GM18951 (cell line): ENCODE results near the gene SMOC2.

ENCODE experiments used
- POLR2A ChIP-seq: IDR thresholded peaks from 4 replicates; pipeline ENCODE4 v1.6.1; 2011; ENCODE audit warnings: mild to moderate bottlenecking; ENCODE audit not compliant: insufficient read length, insufficient read depth; ENCODE audit errors: extremely low read depth
- in situ Hi-C: fragments of 300-500 bp; cut with MboI; formaldehyde crosslinking; loops from one replicate; pipeline ENCODE4 v1.12.0; 2022; ENCODE audit warnings: low sequenced_read_pairs, mixed read lengths, inconsistent platforms; ENCODE audit not compliant: unreplicated experiment

The SMOC2 gene

DNA sequence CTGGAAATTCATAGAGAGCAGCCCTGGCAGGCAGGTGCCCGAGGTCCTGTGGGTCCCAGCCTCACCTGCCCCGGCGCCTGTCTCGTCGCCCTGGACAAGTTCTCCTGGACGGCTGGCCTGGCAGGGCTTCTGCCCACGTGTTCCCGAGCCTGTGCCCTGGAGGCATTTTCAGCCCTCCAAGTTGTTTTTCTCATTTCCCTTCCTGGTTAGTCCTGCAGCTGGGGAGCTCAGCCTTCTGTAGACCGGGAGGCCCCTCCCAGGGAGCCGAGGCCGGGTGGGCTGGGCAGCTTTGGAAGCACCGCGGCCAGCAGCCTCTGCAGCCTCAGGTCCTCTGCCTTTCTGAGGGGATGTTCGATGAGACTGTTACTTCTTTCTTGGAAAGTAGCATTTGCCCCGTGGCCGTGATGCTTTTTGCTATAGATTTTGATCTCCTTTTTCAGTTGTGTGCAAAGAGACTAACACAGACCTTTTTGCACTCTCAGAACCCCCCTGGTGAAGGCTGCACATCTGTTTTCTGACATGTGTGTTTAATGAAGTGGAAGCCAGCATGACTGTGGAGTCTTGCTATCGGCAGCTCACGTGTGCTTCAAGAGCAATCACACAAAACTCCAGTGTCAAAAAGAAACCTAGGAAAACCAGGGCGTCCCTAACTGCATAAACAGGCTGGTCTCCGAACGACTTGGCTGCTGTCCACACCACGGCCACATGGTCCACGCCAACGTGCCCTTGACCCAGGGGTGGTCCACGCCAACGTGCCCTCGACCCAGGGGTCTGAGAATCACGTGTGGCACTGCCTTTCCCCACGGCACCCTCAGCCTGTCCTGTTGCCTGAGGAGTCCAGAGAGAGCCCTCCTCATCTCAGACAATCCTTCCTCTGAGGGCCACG lies 207.5 kb downstream of the SMOC2 start:
- in situ Hi-C loops = no loop called here

GRCh38 chr6:168649209-168649608 lies 208.2 kb downstream of the SMOC2 start:
- TF ChIP-seq POLR2A = no peak
- in situ Hi-C loops = no loop called here

More for the DNA sequence above, 207.5 kb downstream of the SMOC2 start:
- TF ChIP-seq POLR2A = no peak

- no peak for TF ChIP-seq POLR2A
- in situ Hi-C loops = no loop called here
These were observed 209.7 kb downstream of the SMOC2 start for GRCh38 chr6:168650671-168651111.

DNA sequence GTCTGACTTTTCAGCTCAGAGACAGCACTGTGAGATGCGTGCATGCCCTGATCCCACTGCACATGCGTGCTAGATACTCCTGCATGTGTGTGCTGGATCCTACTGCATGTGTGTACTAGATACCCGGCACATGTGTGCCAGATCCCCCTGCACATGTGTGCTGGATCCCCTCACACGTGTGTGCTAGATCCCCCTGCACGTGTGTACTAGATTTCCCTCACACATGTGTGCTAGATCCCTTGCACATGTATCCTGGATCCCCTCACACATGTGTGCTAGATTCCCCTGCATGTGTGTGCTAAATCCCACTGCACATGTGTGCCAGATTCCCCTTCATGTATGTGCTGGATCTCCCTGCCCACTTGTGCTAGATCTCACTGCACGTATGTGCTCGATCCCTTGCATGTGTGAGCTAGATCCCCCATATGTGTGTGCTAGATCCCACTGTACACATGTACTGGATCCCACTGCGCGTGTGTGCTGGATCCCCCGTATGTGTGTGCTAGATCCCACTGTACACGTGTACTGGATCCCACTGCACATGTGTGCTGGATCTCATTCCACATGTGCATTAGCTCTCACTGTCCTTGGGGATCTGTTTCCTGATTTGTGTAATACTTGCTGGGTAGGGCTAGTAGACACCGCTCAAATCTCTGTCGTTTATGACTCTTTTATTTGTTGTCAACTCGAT lies 214.6 kb downstream of the SMOC2 start:
- in situ Hi-C loops = no loop called here

GRCh38 chr6:168658059-168658458 lies 217.1 kb downstream of the SMOC2 start:
- TF ChIP-seq POLR2A = no peak
- in situ Hi-C loops = no loop called here

More for the DNA sequence above, 214.6 kb downstream of the SMOC2 start:
- TF ChIP-seq POLR2A = no peak

GRCh38 chr6:168660400-168660945 lies 219.5 kb downstream of the SMOC2 start:
- TF ChIP-seq POLR2A = no peak
- in situ Hi-C loops = no loop called here

GRCh38 chr6:168662301-168662936 lies 221.4 kb downstream of the SMOC2 start:
- in situ Hi-C loops = no loop called here
- TF ChIP-seq POLR2A = no peak

- in situ Hi-C loops = no loop called here
- no peak for TF ChIP-seq POLR2A
These were observed 222.1 kb downstream of the SMOC2 start for GRCh38 chr6:168663041-168663440.

DNA sequence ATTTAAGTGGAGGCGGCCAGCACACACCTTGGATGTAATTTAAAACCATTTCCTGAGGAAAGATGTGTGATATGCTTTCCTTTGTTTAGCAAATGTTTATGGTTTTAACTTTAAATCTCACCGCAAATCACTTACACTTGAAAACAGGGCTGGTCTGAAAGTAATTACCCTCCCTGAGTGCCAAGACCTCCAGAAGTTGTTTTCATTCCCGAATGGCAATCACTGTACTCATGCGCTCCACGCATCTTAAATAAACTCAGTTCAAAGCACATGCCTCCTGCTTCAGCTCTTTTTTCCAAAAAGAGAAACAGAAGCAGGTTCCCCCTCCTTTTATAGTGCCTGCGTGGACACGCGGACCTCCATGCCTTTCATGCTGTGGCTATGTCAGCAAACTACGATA lies 224.0 kb downstream of the SMOC2 start:
- in situ Hi-C loops = no loop called here
- TF ChIP-seq POLR2A = no peak

GRCh38 chr6:168666170-168666569 lies 225.2 kb downstream of the SMOC2 start:
- no peak for TF ChIP-seq POLR2A
- in situ Hi-C loops = no loop called here

- in situ Hi-C loops = no loop called here
These were observed 225.9 kb downstream of the SMOC2 start for GRCh38 chr6:168666699-168667427.

GRCh38 chr6:168667428-168667805 lies 226.4 kb downstream of the SMOC2 start:
- in situ Hi-C loops = no loop called here

More at GRCh38 chr6:168666699-168667427, 225.9 kb downstream of the SMOC2 start:
- no peak for TF ChIP-seq POLR2A

More at GRCh38 chr6:168667428-168667805, 226.4 kb downstream of the SMOC2 start:
- no peak for TF ChIP-seq POLR2A
